ENCODE data around the gene MT1E.
"Not testable (repeated sequence)": the region's sequence is repeated elsewhere in the genome, so short reads cannot be mapped to it uniquely, and the experiment has no call there.

The MT1E gene

GRCh38 chr16:56625140-56625942 lies at the start of gene MT1E:
MT1E (plus strand) TSS chr16:56625781; CDS start chr16:56625852, 71 bp downstream.
- DNase-seq (ENCODE audit: low read depth in 2 of 2), result peak; percentile 84 to 86
- H3K4me3 ChIP-seq (replicated peaks in 1 of 2; ENCODE audit: low read depth in 2 of 2, low read length in 2 of 2), result peak within 1 kb of the TSS; percentile 59 to 67
- no peak for TF ChIP-seq CTCF (IDR thresholded peaks at IDR 0.05; ENCODE audit: low read depth, low read length)

- peak; percentile 71 to 75 for DNase-seq (ENCODE audit: low read depth in 2 of 2)
- H3K4me3 ChIP-seq (replicated peaks in 1 of 2; ENCODE audit: low read depth in 2 of 2, low read length in 2 of 2), result no peak overlapping the region
- peak; percentile 84 for TF ChIP-seq CTCF (IDR thresholded peaks at IDR 0.05; ENCODE audit: low read depth, low read length)
Observed at GRCh38 chr16:56576585-56577299, 48.8 kb upstream of the MT1E start.

- TF ChIP-seq CTCF (IDR thresholded peaks at IDR 0.05; ENCODE audit: low read depth, low read length), result no peak
- H3K4me3 ChIP-seq (replicated peaks in 1 of 2; ENCODE audit: low read depth in 2 of 2, low read length in 2 of 2), result no peak overlapping the region
- DNase-seq (ENCODE audit: low read depth in 2 of 2), result no peak
Observed at GRCh38 chr16:56577300-56577625, 48.3 kb upstream of the MT1E start.

- TF ChIP-seq CTCF (IDR thresholded peaks at IDR 0.05; ENCODE audit: low read depth, low read length), result no peak
- no peak for DNase-seq (ENCODE audit: low read depth in 2 of 2)
- H3K4me3 ChIP-seq (replicated peaks in 1 of 2; ENCODE audit: low read depth in 2 of 2, low read length in 2 of 2), result no peak overlapping the region
Observed at GRCh38 chr16:56580391-56581048, 45.1 kb upstream of the MT1E start.

GRCh38 chr16:56582911-56583310 lies 42.7 kb upstream of the MT1E start:
- H3K4me3 ChIP-seq (replicated peaks in 1 of 2; ENCODE audit: low read depth in 2 of 2, low read length in 2 of 2); DNase-seq (ENCODE audit: low read depth in 2 of 2): not testable (repeated sequence)

GRCh38 chr16:56583351-56584168 lies 42.0 kb upstream of the MT1E start:
- H3K4me3 ChIP-seq (replicated peaks in 1 of 2; ENCODE audit: low read depth in 2 of 2, low read length in 2 of 2), result no peak overlapping the region
- DNase-seq (ENCODE audit: low read depth in 2 of 2), result no peak
- TF ChIP-seq CTCF (IDR thresholded peaks at IDR 0.05; ENCODE audit: low read depth, low read length), result no peak
